NCI-H510A (cell line): ENCODE results near the gene GJD3.
"Not testable (repeated sequence)": the region's sequence is repeated elsewhere in the genome, so short reads cannot be mapped to it uniquely, and the experiment has no call there.

Source experiments
- DNase-seq: peaks from one replicate; lab custom pipeline; 2025; lab: John Stamatoyannopoulos, UW

The GJD3 gene

GRCh38 chr17:40364121-40364861 is at the start of gene GJD3:
Gene GJD3 (minus strand): TSS chr17:40364737. CDS start chr17:40363815, 922 bp downstream.
- DNase-seq, result no peak

GRCh38 chr17:40414312-40414711 is 49.8 kb upstream of the GJD3 start:
- DNase-seq, result not testable (repeated sequence)

- DNase-seq, result no peak
Measured at GRCh38 chr17:40412880-40413279, 48.3 kb upstream of the GJD3 start.

- no peak for DNase-seq
Measured at GRCh38 chr17:40411821-40412220, 47.3 kb upstream of the GJD3 start.

- DNase-seq, result no peak
Measured at GRCh38 chr17:40410082-40410481, 45.5 kb upstream of the GJD3 start.

- DNase-seq, result not testable (repeated sequence)
Measured at GRCh38 chr17:40409540-40409939, 45.0 kb upstream of the GJD3 start.

GRCh38 chr17:40407460-40407859 is 42.9 kb upstream of the GJD3 start:
- no peak for DNase-seq

GRCh38 chr17:40404003-40404402 is 39.5 kb upstream of the GJD3 start:
- DNase-seq, result no peak

GRCh38 chr17:40402668-40403067 is 38.1 kb upstream of the GJD3 start:
- DNase-seq, result no peak

- no peak for DNase-seq
Measured at GRCh38 chr17:40399185-40399584, 34.6 kb upstream of the GJD3 start.

GRCh38 chr17:40386555-40386954 is 22.0 kb upstream of the GJD3 start:
- not testable (repeated sequence) for DNase-seq

GRCh38 chr17:40382251-40382650 is 17.7 kb upstream of the GJD3 start:
- DNase-seq, result no peak

- no peak for DNase-seq
Measured at GRCh38 chr17:40378966-40379365, 14.4 kb upstream of the GJD3 start.

- no peak for DNase-seq
Measured at GRCh38 chr17:40377832-40378231, 13.3 kb upstream of the GJD3 start.

GRCh38 chr17:40376541-40376940 is 12.0 kb upstream of the GJD3 start:
- DNase-seq, result not testable (repeated sequence)

- DNase-seq, result not testable (repeated sequence)
Measured at GRCh38 chr17:40375786-40376185, 11.2 kb upstream of the GJD3 start.

- no peak for DNase-seq
Measured at GRCh38 chr17:40374821-40375498, 10.4 kb upstream of the GJD3 start.

GRCh38 chr17:40373999-40374398 is 9.5 kb upstream of the GJD3 start:
- DNase-seq, result no peak

GRCh38 chr17:40373324-40373723 is 8.8 kb upstream of the GJD3 start:
- DNase-seq, result no peak

- DNase-seq, result not testable (repeated sequence)
Measured at GRCh38 chr17:40372644-40373043, 8.1 kb upstream of the GJD3 start.

GRCh38 chr17:40372031-40372430 is 7.5 kb upstream of the GJD3 start:
- no peak for DNase-seq

GRCh38 chr17:40371261-40371929 is 6.9 kb upstream of the GJD3 start:
- no peak for DNase-seq

GRCh38 chr17:40369923-40370322 is 5.4 kb upstream of the GJD3 start:
- DNase-seq, result no peak
